C4-2B (cell line): Measurements from ENCODE around the gene COMTD1.

ENCODE experiments used
- CTCF ChIP-seq: fragments of 450-650 bp; conservative IDR thresholded peaks from 2 replicates; pipeline ENCODE4 v1.5.1; 2017; ENCODE audit warnings: mild to moderate bottlenecking
- ZFX ChIP-seq: fragments of 450-650 bp; IDR thresholded peaks from 2 replicates; pipeline ENCODE4 v1.6.1; 2017

- TF ChIP-seq CTCF (no peak), ZFX (no peak)
These were observed 9.1 kb downstream of the COMTD1 start for GRCh38 chr10:75226656-75227055.
